ENCODE results near the gene IZUMO4.

IZUMO4 gene

DNA sequence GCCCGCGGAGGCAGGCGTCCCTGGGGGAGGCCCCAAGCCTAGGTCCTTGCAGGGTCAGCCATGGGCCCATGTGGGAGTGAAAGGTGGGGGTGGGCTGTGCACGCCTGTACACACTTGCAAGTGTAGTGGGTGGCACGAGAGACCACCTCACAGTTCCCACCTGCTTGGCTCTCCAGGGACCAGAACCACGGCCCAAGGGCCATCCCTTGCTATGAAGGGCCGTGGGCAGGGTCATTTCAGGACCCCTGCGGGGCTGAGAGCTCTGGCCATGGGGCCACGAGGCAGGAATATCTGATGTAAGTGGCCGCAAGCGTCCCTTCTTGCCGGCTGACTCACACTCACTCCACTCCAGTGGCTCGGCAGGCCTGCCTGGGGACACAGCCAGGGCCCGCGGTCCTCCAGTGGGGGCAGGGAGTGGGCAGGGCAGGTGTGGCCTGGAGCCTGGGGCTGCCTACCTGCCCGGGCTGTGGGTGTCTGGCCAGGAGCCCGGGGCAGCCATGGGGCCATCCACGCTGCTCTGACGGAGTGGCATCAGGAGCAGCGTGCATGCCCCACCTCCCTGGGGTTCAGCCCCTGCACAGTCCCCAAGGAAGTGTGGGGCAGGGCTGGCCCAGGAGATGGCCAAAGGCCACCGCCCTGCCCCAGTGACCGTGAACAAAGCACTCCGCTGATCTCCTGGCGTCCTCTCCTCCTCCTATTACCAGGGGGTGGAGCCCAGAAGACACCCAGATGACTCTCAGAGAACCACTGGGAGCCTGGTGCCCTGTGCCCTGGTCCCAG lies 37.1 kb upstream of the IZUMO4 start:
- no peak for DNase-seq

DNA sequence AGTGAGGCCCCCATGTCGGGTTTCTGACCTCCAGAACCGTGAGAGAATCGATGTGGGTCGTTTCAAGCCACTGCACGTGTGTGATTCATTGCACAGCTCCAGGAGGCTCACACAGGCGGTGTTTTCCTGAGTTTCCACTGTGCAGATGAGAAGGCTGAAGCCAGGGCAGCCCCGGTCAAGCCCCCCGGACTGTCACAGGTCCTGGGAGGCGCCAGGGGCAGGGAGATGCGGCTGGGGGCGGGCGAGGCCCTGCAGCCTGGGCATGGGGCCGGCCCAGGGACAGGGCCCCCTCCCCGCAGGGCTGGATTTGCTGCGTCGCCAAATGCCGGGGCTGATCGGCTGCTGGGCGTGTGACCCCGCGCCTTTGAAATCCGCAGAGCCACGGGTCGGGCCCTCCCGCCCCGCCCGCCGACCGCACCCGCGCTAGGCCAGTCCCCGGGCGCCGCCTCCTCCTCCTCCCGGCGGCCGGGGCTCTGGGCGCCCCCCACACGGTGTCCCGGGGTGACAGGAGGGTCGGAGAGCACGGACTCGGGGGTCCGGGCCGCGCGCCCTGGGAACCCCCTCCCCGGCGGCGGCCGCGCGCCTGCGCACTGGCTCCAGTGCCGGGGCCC lies 35.7 kb upstream of the IZUMO4 start:
- no peak for DNase-seq

- peak; percentile 95 for DNase-seq
Measured at GRCh38 chr19:2061495-2062388, 35.0 kb upstream of the IZUMO4 start.

- DNase-seq, result no peak
Measured at GRCh38 chr19:2062389-2062729, 34.4 kb upstream of the IZUMO4 start.

GRCh38 chr19:2062770-2063169 lies 33.9 kb upstream of the IZUMO4 start:
- DNase-seq, result no peak

DNA sequence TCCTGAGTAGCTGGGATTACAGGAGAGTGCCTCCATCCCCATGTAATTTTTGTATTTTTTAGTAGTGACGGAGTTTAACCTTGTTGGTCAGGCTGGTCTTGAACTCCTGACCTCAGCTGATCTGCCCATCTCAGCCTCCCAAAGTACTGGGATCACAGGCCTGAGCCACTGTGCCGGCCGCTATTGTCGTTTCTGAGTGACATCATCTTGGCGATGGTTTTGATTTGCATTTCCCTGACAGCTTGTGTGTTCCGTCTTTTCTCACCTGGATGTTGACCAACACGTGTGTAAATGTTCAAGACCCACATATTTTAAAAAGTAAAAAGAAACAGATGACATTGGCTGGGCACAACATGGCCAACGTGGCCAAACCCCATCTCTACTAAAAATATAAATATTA lies 32.9 kb upstream of the IZUMO4 start:
- DNase-seq, result no peak

DNA sequence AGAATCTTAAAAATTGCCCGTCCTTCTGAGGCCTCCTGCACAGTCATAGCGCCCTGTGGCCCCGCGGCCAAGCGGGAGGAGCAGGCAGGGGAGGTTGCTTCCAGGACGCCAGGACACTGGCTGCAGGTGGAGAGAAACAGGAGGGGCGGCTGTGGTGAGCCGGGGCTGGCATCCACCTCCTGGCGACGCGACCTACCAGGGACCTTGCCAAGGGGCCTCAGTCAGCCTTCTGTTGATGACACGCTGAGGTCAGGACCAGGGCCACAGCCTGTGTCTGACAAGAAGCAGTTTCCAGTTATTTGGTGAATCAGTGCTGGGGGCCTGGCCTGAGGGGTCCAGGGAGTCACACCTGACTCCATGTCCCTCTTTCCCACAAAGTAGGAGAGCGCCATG lies 32.3 kb upstream of the IZUMO4 start:
- no peak for DNase-seq

- DNase-seq, result peak; percentile 12
Measured at GRCh38 chr19:2064788-2065524, 31.8 kb upstream of the IZUMO4 start.

GRCh38 chr19:2070436-2070827 lies 26.3 kb upstream of the IZUMO4 start:
- DNase-seq, result no peak

- DNase-seq, result no peak
Measured at GRCh38 chr19:2070986-2071673, 25.6 kb upstream of the IZUMO4 start.

DNA sequence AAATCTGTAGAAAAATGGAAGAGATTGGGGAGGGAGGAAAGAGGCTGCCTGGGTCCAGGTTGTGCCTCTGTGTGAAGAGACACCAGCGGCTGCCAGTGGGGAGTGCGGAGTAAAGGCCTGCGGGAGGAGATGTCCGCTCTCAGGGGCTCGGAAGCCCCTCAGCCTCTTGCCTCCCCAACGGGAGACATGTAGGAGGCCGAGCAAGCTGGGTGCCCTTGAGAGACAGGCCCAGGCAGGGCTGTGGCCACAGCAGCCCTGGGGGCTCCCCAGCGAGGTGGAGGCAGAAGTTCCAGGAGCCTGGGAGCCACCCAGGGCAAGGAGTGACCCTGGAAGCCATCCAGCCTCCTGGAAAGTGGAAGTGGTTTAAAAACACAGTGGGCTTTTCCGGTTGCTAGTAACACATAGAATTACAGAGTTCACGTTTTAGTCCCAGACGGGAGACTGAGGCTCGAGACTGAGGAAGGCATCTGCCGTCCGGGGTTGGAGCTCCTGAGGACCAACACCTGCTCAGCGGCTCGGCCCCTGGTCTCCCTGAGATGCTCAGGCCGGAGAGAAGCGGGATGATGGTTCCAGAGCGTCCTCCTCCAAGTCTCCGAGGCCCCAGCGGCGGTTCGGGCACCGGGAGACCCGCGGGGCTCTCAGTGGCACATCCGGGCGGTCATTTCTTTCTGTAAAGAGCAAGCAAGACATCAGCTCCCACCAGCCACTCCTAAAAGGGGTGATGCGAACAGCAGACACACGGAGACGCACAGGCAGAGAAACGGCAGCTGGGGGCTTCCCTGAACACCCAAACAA lies 23.8 kb upstream of the IZUMO4 start:
- DNase-seq, result no peak

DNA sequence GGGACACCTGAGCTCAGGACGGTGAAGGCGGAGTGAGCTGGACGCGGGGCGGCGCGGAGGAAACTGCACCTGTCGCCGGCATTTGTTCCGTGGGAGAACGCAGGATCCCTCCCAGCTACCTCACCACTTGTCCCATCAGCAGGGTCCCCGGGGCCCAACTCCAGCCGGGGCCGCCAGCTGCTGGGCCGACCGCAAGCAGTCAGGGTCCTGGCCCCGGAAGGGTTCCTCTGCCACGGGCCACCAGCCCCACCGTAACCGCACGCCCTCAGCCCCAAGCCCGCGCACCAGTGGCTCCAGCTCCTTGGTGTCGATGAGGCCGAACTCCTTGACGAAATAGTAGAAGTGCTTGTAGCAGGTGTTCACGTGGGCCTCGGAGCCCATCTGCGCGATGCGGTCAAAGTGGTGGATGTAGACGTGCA lies 20.2 kb upstream of the IZUMO4 start:
- DNase-seq, result no peak

- no peak for DNase-seq
Measured at GRCh38 chr19:2077398-2077797, 19.3 kb upstream of the IZUMO4 start.

- no peak for DNase-seq
Measured at GRCh38 chr19:2077833-2078619, 18.7 kb upstream of the IZUMO4 start.

GRCh38 chr19:2079076-2079864 lies 17.4 kb upstream of the IZUMO4 start:
- no peak for DNase-seq

- DNase-seq, result no peak
Measured at GRCh38 chr19:2079865-2080301, 16.8 kb upstream of the IZUMO4 start.

- no peak for DNase-seq
Measured at GRCh38 chr19:2080336-2080988, 16.3 kb upstream of the IZUMO4 start.

GRCh38 chr19:2081873-2082810 lies 14.6 kb upstream of the IZUMO4 start:
- no peak for DNase-seq

Data from NCI-H1694 (cell line).